ENCODE data around the gene ZNF835.

The ZNF835 gene

DNA sequence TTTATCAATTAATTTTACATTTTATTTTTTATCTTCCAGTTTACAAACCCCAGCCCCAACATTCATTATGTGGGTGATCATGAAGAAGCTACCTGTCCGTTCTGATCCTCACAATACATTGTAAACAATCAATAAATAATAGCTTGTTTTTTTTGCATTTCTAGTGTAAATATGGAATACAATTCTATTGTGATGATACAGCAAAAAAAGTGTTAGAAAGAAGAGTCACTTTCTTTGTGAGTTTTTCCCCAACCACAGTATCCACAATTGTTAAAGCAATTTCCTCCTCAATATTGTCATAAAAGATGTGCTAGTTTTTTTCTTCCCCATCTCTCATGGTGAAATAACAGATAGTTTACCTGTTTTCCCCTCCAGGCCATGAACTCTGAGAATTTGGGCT lies 30.3 kb upstream of the ZNF835 start:
- H3K27ac ChIP-seq, result no peak overlapping the region
- no peak overlapping the region for H3K4me3 ChIP-seq
- TF ChIP-seq, protein P1, sequence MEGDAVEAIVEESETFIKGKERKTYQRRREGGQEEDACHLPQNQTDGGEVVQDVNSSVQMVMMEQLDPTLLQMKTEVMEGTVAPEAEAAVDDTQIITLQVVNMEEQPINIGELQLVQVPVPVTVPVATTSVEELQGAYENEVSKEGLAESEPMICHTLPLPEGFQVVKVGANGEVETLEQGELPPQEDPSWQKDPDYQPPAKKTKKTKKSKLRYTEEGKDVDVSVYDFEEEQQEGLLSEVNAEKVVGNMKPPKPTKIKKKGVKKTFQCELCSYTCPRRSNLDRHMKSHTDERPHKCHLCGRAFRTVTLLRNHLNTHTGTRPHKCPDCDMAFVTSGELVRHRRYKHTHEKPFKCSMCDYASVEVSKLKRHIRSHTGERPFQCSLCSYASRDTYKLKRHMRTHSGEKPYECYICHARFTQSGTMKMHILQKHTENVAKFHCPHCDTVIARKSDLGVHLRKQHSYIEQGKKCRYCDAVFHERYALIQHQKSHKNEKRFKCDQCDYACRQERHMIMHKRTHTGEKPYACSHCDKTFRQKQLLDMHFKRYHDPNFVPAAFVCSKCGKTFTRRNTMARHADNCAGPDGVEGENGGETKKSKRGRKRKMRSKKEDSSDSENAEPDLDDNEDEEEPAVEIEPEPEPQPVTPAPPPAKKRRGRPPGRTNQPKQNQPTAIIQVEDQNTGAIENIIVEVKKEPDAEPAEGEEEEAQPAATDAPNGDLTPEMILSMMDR (IDR thresholded peaks at IDR 0.05), result no peak
- DNase-seq (ENCODE audit: low spot score), result no peak

DNA sequence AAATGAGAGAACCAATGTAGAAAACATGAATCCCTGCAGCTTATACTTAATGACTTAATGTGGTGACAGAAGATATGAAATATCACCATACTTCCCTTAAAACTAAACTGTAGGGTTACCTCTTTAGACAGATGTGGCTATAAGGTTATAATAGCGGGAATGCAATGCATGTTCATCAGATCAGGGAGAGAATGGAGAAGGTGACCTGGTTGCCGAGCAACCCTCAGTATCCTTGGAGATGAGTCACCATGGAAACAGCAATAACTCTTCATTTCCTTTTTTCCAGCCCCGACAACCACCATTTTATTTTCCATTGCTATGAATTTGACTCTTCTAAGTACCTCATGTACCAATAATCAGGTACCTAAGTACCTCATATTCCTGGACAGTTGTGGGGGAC lies 28.0 kb upstream of the ZNF835 start:
- no peak for DNase-seq (ENCODE audit: low spot score)
- Histone ChIP-seq H3K4me3 (no peak overlapping the region), H3K27ac (no peak overlapping the region)
- TF ChIP-seq, protein P1 (IDR thresholded peaks at IDR 0.05), result no peak

DNA sequence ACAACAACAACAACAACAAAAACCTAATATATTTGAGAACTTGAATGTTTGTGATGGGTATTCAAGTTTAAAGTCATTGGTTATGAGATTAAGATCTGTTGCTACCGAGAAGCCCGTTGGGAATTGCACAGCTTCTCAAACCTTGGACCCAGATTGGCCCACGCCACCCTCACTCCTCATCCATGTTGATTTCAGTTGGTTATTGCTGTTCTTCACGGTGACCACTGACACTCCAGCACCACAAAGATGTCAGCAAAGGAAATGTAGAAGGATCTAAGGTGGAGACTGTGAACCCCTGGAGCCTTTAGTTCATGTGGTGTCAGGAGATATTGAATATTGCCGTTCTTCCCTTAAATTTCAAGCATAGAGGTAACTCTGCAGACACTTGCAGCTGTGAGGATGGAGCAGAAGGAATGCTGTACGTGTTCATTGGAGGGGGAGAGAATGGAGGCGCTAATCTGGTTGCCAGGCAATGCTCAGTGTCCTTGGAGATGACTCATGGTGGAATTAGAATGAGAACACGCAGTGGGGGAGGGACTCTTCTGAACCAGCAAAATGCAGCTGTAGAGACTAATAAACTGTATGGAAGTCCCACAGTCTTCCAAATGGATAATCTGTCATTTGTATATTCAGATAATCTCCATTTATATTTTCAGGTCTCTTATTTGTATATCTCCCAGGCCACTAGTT lies 20.8 kb upstream of the ZNF835 start:
- no peak overlapping the region for H3K4me3 ChIP-seq
- no peak overlapping the region for H3K27ac ChIP-seq
- DNase-seq (ENCODE audit: low spot score), result no peak
- TF ChIP-seq, protein P1 (IDR thresholded peaks at IDR 0.05), result no peak

DNA sequence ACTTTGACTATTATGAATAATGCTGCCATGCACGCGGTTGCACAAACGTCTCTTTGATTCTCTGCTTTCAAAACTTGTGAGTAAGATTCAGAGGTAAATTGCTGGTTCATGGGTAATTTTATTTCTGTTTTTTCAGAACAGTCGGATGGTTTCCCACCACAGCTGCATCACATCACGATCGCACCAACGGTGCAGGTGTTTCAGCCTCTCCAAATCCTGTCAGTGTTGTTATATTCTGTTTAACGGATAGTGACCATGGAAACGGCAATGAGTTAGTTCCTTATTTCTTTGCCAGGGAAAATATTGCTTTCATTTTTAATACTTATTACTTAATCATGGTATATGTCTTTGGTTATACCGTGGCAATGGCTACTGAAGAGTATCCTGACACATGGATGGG lies 19.1 kb upstream of the ZNF835 start:
- Histone ChIP-seq H3K4me3 (no peak overlapping the region), H3K27ac (no peak overlapping the region)
- DNase-seq (ENCODE audit: low spot score), result no peak
- TF ChIP-seq, protein P1 (IDR thresholded peaks at IDR 0.05), result no peak

DNA sequence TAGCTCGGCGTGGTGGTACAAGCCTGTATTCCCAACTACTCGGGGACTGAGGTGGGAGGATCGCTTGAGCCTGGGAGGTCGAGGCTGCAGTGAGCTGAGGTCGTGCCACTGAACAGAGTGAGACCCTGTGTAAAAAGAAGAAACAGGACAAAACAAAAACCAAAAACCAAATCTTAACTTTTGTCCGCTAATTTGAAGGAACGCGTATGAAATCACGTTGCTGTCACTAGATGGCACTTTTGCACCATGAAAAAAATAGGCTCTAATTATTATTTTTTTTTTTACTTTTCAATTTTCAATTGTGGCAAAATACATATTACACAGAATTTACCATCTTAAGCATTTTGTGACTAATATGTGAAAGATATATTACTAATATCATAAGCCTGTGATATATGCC lies 17.6 kb upstream of the ZNF835 start:
- TF ChIP-seq, protein P1 (IDR thresholded peaks at IDR 0.05), result no peak

GRCh38 chr19:56687031-56687430 lies 15.5 kb upstream of the ZNF835 start:
- Histone ChIP-seq H3K27ac (no peak overlapping the region), H3K4me3 (no peak overlapping the region)
- TF ChIP-seq, protein P1 (IDR thresholded peaks at IDR 0.05), result no peak
- DNase-seq (ENCODE audit: low spot score), result no peak

More for the DNA sequence above, 17.6 kb upstream of the ZNF835 start:
- Histone ChIP-seq H3K4me3 (no peak overlapping the region), H3K27ac (no peak overlapping the region)
- no peak for DNase-seq (ENCODE audit: low spot score)

DNA sequence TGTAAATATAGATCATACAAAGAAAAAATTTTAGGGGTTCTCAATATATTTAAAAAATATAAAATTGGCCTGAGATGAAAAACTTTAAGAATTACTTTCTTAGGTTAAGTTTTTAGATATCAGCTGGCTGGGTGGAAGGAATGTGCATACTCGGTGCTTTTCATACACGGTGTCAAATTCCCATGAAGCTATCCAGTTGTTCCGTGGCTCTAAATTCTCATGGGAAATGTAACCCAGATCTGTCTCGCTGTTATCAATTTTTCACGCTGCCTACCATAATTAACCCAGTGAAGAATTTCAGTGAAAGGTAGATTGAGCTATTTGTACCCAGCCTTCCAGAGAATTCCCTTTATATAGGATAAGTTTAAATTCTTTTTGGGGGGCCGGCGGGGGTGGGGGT lies 11.6 kb upstream of the ZNF835 start:
- no peak for DNase-seq (ENCODE audit: low spot score)
- no peak overlapping the region for H3K4me3 ChIP-seq
- TF ChIP-seq, protein P1 (IDR thresholded peaks at IDR 0.05), result no peak
- H3K27ac ChIP-seq, result no peak overlapping the region

All from coronary artery (tissue), 2 donors.